NCI-H526 treated with DMSO at 0.1 percent for 48 hours (cell line): ENCODE data around the gene GREM1.

Source experiments
- DNase-seq: peaks from one replicate; lab custom pipeline; 2025; lab: John Stamatoyannopoulos, UW

Gene GREM1

GRCh38 chr15:32781781-32782180 is 64.0 kb downstream of the GREM1 start:
- DNase-seq = peak; percentile 21

DNA sequence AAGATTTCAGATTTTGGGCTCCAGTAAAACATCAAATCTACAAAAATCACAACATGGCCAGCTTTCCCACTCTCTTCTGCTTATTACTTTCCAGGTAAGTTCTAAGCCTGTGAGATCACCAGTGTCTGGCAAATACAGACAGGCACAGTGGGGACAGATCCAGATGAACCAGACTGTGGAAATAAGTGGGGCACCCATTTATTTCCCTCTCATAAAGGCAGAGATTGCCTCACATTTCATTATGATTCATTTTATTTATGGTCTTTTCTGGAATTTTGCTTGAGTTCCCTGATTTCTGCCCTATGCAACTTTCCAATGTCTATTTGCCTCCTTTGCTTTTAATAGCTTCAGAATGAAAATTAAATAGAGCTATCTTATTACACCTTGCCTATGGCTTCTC is 66.8 kb downstream of the GREM1 start:
- no peak for DNase-seq

GRCh38 chr15:32786906-32787305 is 69.1 kb downstream of the GREM1 start:
- no peak for DNase-seq

DNA sequence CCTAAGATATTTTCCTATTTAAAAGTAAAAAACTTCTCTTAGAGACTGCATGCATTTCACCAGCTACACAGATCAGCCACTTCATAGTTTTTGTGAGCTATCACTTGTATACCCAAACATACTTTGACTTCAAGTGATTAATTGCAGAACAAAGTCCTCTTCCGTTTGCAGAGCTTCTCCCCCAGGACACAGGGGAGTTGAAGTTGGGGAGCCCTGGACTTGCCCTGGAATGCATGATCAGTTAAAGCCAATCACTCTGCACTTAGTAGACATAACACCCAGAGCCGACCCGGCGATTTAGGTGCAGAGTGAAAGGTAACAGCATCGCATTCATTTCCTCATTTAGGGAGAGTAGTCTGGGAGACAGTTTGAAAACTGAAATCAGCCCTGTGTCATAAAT is 70.1 kb downstream of the GREM1 start:
- DNase-seq = no peak

- DNase-seq = no peak
Measured at GRCh38 chr15:32790352-32790999, 72.7 kb downstream of the GREM1 start.

DNA sequence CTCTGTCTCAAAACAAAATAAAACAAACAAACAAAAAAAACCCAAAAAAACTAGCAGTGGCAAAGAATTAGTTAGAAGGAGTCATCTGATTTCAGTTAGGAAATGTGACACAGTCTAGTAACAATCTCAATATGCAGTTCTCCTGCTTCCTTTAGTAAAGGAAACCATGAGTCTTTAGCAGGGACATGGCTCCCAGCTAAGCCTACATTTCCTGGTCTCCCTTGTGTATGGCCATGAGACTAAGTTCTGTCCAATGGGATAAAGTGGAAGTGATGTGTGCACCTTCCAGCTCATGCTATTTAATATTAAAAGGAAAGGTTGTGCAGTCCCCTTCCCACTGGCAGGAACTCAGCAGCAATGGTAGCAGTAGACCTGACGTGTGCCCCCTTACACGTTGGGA is 74.6 kb downstream of the GREM1 start:
- DNase-seq = no peak
